HG02610 (cell line): ENCODE results near the gene DIP2C.

ENCODE experiments used
- ATAC-seq: cut with Tn5 transposase; IDR thresholded peaks from one replicate; pipeline ENCODE4 v1.9.1; 2021; ENCODE audit warnings: mild to moderate bottlenecking, moderate library complexity; ENCODE audit not compliant: unreplicated experiment

Gene DIP2C

GRCh38 chr10:230758-231157 is 458.7 kb downstream of the DIP2C start:
- no peak for ATAC-seq

- no peak for ATAC-seq
Observed at GRCh38 chr10:228366-228765, 461.1 kb downstream of the DIP2C start.

- no peak for ATAC-seq
Observed at GRCh38 chr10:227014-227413, 462.5 kb downstream of the DIP2C start.

GRCh38 chr10:226018-226417 is 463.4 kb downstream of the DIP2C start:
- ATAC-seq: no peak

- no peak for ATAC-seq
Observed at GRCh38 chr10:224571-224970, 464.9 kb downstream of the DIP2C start.
